BLaER1 treated with 17β-estradiol and CSF1 and Interleukin-3, amounts not matched to agents 10 nM and 100 nM (cell line): ENCODE data around the gene SETD6.

ENCODE experiments used
- H3K27ac ChIP-seq, 11 experiments: shearing (Covaris generic); formaldehyde crosslinking; 2 replicates each; pipeline ENCODE4 v1.8.1; 2022
- H3K27me3 ChIP-seq, 11 experiments: shearing (Covaris generic); formaldehyde crosslinking; 2 replicates each; pipeline ENCODE4 v1.8.1; 2022
- H3K36me3 ChIP-seq, 11 experiments: shearing (Covaris generic); formaldehyde crosslinking; 2 replicates each; pipeline ENCODE4 v1.8.1; 2022
- H3K4me1 ChIP-seq, 10 experiments: shearing (Covaris generic); formaldehyde crosslinking; 2 replicates each; pipeline ENCODE4 v1.8.1; 2022
- H3K4me2 ChIP-seq, 11 experiments: shearing (Covaris generic); formaldehyde crosslinking; 2 replicates each; pipeline ENCODE4 v1.8.1; 2022
- H3K4me3 ChIP-seq, 10 experiments: shearing (Covaris generic); formaldehyde crosslinking; 2 replicates each; pipeline ENCODE4 v1.8.1; 2022
- H3K9ac ChIP-seq, 11 experiments: shearing (Covaris generic); formaldehyde crosslinking; 2 replicates each; pipeline ENCODE4 v1.8.1; 2022
- H3K9me3 ChIP-seq, 11 experiments: shearing (Covaris generic); formaldehyde crosslinking; replicated peaks in 1 of 11; 2 replicates each; pipeline ENCODE4 v1.8.1; 2022
- H4K20me1 ChIP-seq, 11 experiments: shearing (Covaris generic); formaldehyde crosslinking; 2 replicates each; pipeline ENCODE4 v1.8.1; 2022
- Cebpa-rat ChIP-seq, 11 experiments: shearing (Covaris generic); IDR thresholded peaks; 2 replicates each; pipeline ENCODE4 v1.8.1; 2022

Gene SETD6

GRCh38 chr16:58518980-58519368 is 3.7 kb downstream of the SETD6 start:
- no peak for TF ChIP-seq Cebpa-rat (IDR thresholded peaks at IDR 0.05)
- H3K9ac ChIP-seq: no peak overlapping the region
- peaks cover 45 to 80% (median 74%) of the 10 kb centered on the region in 11 experiments; a peak in 21 of 22 replicates for H4K20me1 ChIP-seq

GRCh38 chr16:58519707-58520106 is 4.4 kb downstream of the SETD6 start:
- Histone ChIP-seq H3K27me3 (no peaks in the 10 kb centered on the region), H4K20me1 (peaks cover 45 to 87% (median 82%) of the 10 kb centered on the region in 11 experiments; a peak in 21 of 22 replicates), H3K9ac (no peak overlapping the region), H3K27ac (no peak overlapping the region), H3K4me1 (peaks cover 11 to 24% (median 20%) of the 10 kb centered on the region in 10 experiments), H3K9me3 (no peaks in the 10 kb centered on the region), H3K4me3 (no peak overlapping the region), H3K4me2 (no peak overlapping the region), H3K36me3 (peaks cover 80 to 86% (median 85%) of the 10 kb centered on the region in 11 experiments)
- no peak for TF ChIP-seq Cebpa-rat (IDR thresholded peaks at IDR 0.05)

More at GRCh38 chr16:58518980-58519368, 3.7 kb downstream of the SETD6 start:
- H3K27ac ChIP-seq: no peak overlapping the region
- H3K4me3 ChIP-seq: no peak overlapping the region
- no peak overlapping the region for H3K4me2 ChIP-seq
- H3K9me3 ChIP-seq: no peaks in the 10 kb centered on the region
- no peaks in the 10 kb centered on the region for H3K27me3 ChIP-seq
- H3K4me1 ChIP-seq: peaks cover 17 to 27% (median 24%) of the 10 kb centered on the region in 10 experiments
- H3K36me3 ChIP-seq: peaks cover 72 to 78% (median 77%) of the 10 kb centered on the region in 11 experiments

- peaks cover 22 to 98% (median 80%) of the 10 kb centered on the region in 11 experiments; a peak in 21 of 22 replicates for H4K20me1 ChIP-seq
- peaks cover 100% of the 10 kb centered on the region in 11 experiments for H3K36me3 ChIP-seq
- H3K4me1 ChIP-seq: no peaks in the 10 kb centered on the region
- no peak for TF ChIP-seq Cebpa-rat (IDR thresholded peaks at IDR 0.05)
- H3K27me3 ChIP-seq: no peaks in the 10 kb centered on the region
- H3K9me3 ChIP-seq: no peaks in the 10 kb centered on the region
- no peak overlapping the region for H3K27ac ChIP-seq
- no peak overlapping the region for H3K4me2 ChIP-seq
- no peak overlapping the region for H3K9ac ChIP-seq
- H3K4me3 ChIP-seq: no peak overlapping the region
Observed at GRCh38 chr16:58530179-58530578, 14.9 kb downstream of the SETD6 start.

- Histone ChIP-seq H3K27me3 (no peaks in the 10 kb centered on the region), H4K20me1 (peaks cover 22 to 99% (median 75%) of the 10 kb centered on the region in 11 experiments; a peak in 21 of 22 replicates), H3K36me3 (peaks cover 99 to 100% (median 100%) of the 10 kb centered on the region in 11 experiments), H3K9ac (no peak overlapping the region), H3K9me3 (no peaks in the 10 kb centered on the region), H3K27ac (no peak overlapping the region), H3K4me1 (no peaks in the 10 kb centered on the region), H3K4me3 (no peak overlapping the region), H3K4me2 (no peak overlapping the region)
- TF ChIP-seq Cebpa-rat (IDR thresholded peaks at IDR 0.05): no peak
Observed at GRCh38 chr16:58532414-58532813, 17.1 kb downstream of the SETD6 start.

GRCh38 chr16:58533751-58534470 is 18.6 kb downstream of the SETD6 start:
- Histone ChIP-seq H3K27ac (no peak overlapping the region), H3K36me3 (peaks cover 99 to 100% (median 100%) of the 10 kb centered on the region in 11 experiments), H3K4me3 (no peak overlapping the region), H4K20me1 (peaks cover 13 to 99% (median 80%) of the 10 kb centered on the region in 11 experiments; a peak in 21 of 22 replicates), H3K4me1 (no peaks in the 10 kb centered on the region), H3K9me3 (no peaks in the 10 kb centered on the region), H3K4me2 (no peak overlapping the region), H3K9ac (no peak overlapping the region), H3K27me3 (no peaks in the 10 kb centered on the region)
- no peak for TF ChIP-seq Cebpa-rat (IDR thresholded peaks at IDR 0.05)

- Histone ChIP-seq H3K9me3 (no peaks in the 10 kb centered on the region), H4K20me1 (peaks cover 13 to 99% (median 83%) of the 10 kb centered on the region in 11 experiments; a peak in 21 of 22 replicates), H3K27me3 (no peaks in the 10 kb centered on the region), H3K4me1 (no peaks in the 10 kb centered on the region), H3K4me3 (no peak overlapping the region), H3K9ac (no peak overlapping the region), H3K36me3 (peaks cover 99 to 100% (median 100%) of the 10 kb centered on the region in 11 experiments), H3K4me2 (no peak overlapping the region), H3K27ac (no peak overlapping the region)
- no peak for TF ChIP-seq Cebpa-rat (IDR thresholded peaks at IDR 0.05)
Observed at GRCh38 chr16:58535100-58535499, 19.8 kb downstream of the SETD6 start.

GRCh38 chr16:58536278-58536677 is 21.0 kb downstream of the SETD6 start:
- H4K20me1 ChIP-seq: peaks cover 13 to 99% (median 74%) of the 10 kb centered on the region in 11 experiments; a peak in 21 of 22 replicates
- no peak for TF ChIP-seq Cebpa-rat (IDR thresholded peaks at IDR 0.05)
- H3K9ac ChIP-seq: no peak overlapping the region
- no peaks in the 10 kb centered on the region for H3K4me1 ChIP-seq
- H3K27me3 ChIP-seq: no peaks in the 10 kb centered on the region
- no peaks in the 10 kb centered on the region for H3K9me3 ChIP-seq
- H3K4me3 ChIP-seq: no peak overlapping the region
- no peak overlapping the region for H3K4me2 ChIP-seq
- H3K27ac ChIP-seq: no peak overlapping the region
- H3K36me3 ChIP-seq: peaks cover 99 to 100% (median 100%) of the 10 kb centered on the region in 11 experiments

GRCh38 chr16:58537124-58537906 is 22.0 kb downstream of the SETD6 start:
- Histone ChIP-seq H3K9me3 (no peaks in the 10 kb centered on the region), H3K9ac (no peak overlapping the region), H3K4me1 (no peaks in the 10 kb centered on the region), H3K27ac (no peak overlapping the region), H3K36me3 (peaks cover 99 to 100% (median 100%) of the 10 kb centered on the region in 11 experiments), H3K4me3 (no peak overlapping the region), H3K27me3 (no peaks in the 10 kb centered on the region), H4K20me1 (peaks cover 17 to 99% (median 66%) of the 10 kb centered on the region in 11 experiments; a peak in 21 of 22 replicates), H3K4me2 (no peak overlapping the region)
- no peak for TF ChIP-seq Cebpa-rat (IDR thresholded peaks at IDR 0.05)

- H3K27me3 ChIP-seq: no peaks in the 10 kb centered on the region
- H3K4me2 ChIP-seq: no peak overlapping the region
- no peaks in the 10 kb centered on the region for H3K9me3 ChIP-seq
- no peaks in the 10 kb centered on the region for H3K4me1 ChIP-seq
- no peak overlapping the region for H3K27ac ChIP-seq
- no peak overlapping the region for H3K4me3 ChIP-seq
- H4K20me1 ChIP-seq: peaks cover 8 to 99% (median 61%) of the 10 kb centered on the region in 11 experiments; a peak in 18 of 22 replicates
- no peak overlapping the region for H3K9ac ChIP-seq
- H3K36me3 ChIP-seq: peaks cover 98 to 100% (median 99%) of the 10 kb centered on the region in 11 experiments
- TF ChIP-seq Cebpa-rat (IDR thresholded peaks at IDR 0.05): no peak
Observed at GRCh38 chr16:58541711-58542110, 26.4 kb downstream of the SETD6 start.
